Amygdala (tissue), 56 donors: ENCODE results near the gene NENF.
A peak's percentile ranks its signal among the peaks of the same experiment; 100 is the strongest.
"Not testable (repeated sequence)": the region's sequence is repeated elsewhere in the genome, so short reads cannot be mapped to it uniquely, and the experiment has no call there.

Experiments
- DNase-seq, 56 donors: peaks; one replicate each; lab custom pipeline; 2025; lab: John Stamatoyannopoulos, UW

The NENF gene

GRCh38 chr1:212432661-212433576, at the start of gene NENF:
NENF (plus strand) TSS chr1:212432920; CDS start chr1:212432944, 24 bp downstream.
- DNase-seq, result peak in 49 of 56 donors; percentile 24 to 88 (median 64)

GRCh38 chr1:212386029-212386428, 46.7 kb upstream of the NENF start:
- no peak for DNase-seq

GRCh38 chr1:212388985-212389716, 43.6 kb upstream of the NENF start:
- no peak for DNase-seq

GRCh38 chr1:212395678-212396437, 36.9 kb upstream of the NENF start:
- not testable (repeated sequence) for DNase-seq

GRCh38 chr1:212396638-212397037, 36.1 kb upstream of the NENF start:
- no peak for DNase-seq

GRCh38 chr1:212397171-212397570, 35.5 kb upstream of the NENF start:
- DNase-seq, result no peak

- DNase-seq, result no peak
These were observed 31.7 kb upstream of the NENF start for GRCh38 chr1:212401042-212401441.

GRCh38 chr1:212401838-212402582, 30.7 kb upstream of the NENF start:
- DNase-seq, result no peak

GRCh38 chr1:212402666-212403321, 29.9 kb upstream of the NENF start:
- DNase-seq, result no peak

GRCh38 chr1:212410231-212410820, 22.4 kb upstream of the NENF start:
- no peak for DNase-seq

GRCh38 chr1:212412374-212412773, 20.3 kb upstream of the NENF start:
- DNase-seq, result no peak

GRCh38 chr1:212413902-212414327, 18.8 kb upstream of the NENF start:
- DNase-seq, result peak in 8 of 56 donors; percentile 9 to 35 (median 20)

- DNase-seq, result peak; percentile 37 to 92 (median 80)
These were observed 18.2 kb upstream of the NENF start, which contains the start of gene PACC1 for GRCh38 chr1:212414328-212415106. PACC1 (minus strand) TSS chr1:212414886; CDS start chr1:212414757, 129 bp downstream.

- peak in 55 of 56 donors; percentile 3 to 93 (median 68) for DNase-seq
These were observed 17.4 kb upstream of the NENF start for GRCh38 chr1:212415107-212415841.

GRCh38 chr1:212421165-212421564, 11.6 kb upstream of the NENF start:
- DNase-seq, result no peak

- no peak for DNase-seq
These were observed 8.8 kb upstream of the NENF start for GRCh38 chr1:212423879-212424278.

GRCh38 chr1:212428496-212428895, 4.2 kb upstream of the NENF start:
- DNase-seq, result no peak
